HCEC 1CT (cell line): ENCODE measurements around the gene HGD.
"Not testable (repeated sequence)": the region's sequence is repeated elsewhere in the genome, so short reads cannot be mapped to it uniquely, and the experiment has no call there.

Experiments
- DNase-seq: peaks from one replicate; pipeline ENCODE4 v3.0.0-alpha.2; 2017

HGD gene

GRCh38 chr3:120636795-120637401 is 45.1 kb downstream of the HGD start:
- DNase-seq, result no peak

DNA sequence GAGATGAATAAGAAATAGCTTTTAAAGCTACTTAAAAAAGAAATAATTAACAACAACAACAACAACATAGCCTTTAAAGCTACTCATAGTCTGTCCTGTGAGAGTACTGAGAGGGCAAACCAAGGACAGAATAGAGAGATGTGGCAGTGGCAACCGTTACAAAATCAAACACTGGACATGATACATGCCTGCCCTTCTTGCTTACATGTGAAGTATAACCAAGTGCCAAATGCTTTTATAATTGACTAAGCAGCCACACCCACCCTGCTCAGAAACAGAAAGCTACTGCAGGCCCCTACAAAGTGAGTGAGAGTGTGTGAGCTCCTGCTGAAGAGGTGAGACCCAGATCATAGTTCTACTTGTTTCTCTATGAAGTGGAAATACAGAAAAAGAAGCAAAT is 47.5 kb downstream of the HGD start:
- no peak for DNase-seq

DNA sequence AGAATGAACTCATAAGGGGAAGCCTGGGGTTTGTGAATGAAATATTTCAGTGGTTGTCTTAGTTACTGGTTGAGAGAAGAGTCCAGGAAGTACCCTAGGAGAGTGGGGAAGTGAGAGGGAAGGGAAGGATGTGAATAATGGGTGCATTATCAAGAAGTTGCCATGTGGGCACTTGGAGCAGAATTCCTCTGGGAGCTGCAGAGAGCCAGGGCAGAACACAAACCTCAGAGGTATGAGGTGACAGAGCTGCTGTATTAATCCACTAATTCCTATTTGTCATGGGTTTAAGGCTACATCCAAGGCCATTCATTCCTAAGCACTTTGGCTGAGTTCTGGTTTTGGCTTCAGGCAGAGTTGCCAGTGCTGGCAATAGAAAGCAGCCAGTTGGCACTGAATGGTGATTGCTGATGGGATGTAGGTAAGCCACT is 56.9 kb downstream of the HGD start:
- no peak for DNase-seq

DNA sequence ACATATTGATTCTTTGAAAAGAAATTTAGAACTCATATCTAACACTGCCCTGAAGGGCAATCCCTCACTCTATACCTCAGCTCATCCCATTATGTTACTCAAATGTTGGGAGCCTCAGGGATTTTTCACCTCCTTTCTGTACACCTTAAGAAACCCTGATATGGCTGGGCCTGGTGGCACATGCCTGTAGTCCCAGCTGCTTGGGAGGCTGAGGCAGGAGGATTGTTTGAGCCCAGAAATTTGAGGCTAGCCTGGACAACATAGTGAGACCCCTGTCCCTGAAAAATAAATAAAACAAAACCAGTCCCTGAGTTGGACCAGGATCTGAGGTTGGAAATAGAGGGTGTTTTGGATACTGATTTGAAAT is 58.3 kb downstream of the HGD start:
- no peak for DNase-seq

- DNase-seq, result peak; percentile 33
Observed at GRCh38 chr3:120622870-120623726, 58.9 kb downstream of the HGD start.

DNA sequence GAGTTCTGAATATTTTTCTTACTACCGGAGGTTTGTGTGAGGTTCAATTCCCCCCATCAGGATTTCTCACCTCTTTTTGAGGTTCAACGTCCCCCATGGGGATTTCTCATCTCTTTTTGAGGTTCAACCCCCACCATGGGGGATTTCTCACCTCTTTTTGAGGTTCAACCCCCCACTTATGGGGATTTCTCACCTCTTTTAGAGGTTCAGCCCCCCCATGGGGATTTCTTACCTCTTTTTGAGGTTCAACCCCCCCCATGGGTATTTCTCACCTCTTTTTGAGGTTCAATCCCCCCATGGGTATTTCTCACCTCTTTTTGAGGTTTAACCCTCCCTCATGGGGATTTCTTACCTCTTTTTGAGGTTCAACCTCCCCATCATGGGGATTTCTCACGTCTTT is 59.6 kb downstream of the HGD start:
- DNase-seq, result no peak

DNA sequence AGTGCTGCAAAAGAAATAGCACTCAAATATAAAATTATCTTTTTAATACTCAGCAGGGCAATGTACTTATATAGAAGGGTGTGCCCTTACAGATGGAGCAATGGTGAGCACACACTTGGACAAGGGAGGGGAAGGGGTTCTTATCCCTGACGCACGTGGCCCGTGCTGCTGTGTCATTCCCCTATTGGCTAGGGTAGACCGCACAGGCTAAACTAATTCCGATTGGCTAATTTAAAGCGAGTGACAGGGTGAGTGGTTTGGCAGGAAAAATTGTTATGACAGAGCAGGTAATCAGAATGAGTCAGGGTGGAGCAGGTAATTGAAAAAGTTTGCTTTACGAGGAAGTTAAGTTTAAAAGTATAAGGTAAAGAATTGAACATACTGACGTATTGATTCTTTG is 65.3 kb downstream of the HGD start:
- DNase-seq, result not testable (repeated sequence)

GRCh38 chr3:120615847-120616609 is 66.0 kb downstream of the HGD start:
- peak; percentile 19 for DNase-seq

DNA sequence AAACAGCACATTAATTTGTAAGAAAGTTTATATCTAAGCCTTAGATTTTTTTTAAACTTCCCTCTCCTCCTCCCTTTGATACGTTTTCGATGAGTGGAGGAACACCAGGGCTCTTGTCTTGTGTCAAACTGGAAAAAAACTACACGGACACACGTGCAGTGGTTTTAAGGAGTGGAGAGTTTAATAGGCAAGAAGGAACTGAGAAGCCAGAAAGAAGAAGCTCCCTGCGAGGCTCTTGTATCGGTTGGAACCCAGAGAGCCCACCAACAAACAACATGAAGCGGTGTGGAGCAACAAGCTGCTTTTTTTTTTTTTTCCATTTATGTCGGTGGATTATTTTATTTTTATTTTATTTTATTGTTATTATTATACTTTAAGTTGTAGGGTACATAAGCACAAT is 67.3 kb downstream of the HGD start:
- no peak for DNase-seq

GRCh38 chr3:120608506-120608905 is 73.5 kb downstream of the HGD start:
- no peak for DNase-seq

DNA sequence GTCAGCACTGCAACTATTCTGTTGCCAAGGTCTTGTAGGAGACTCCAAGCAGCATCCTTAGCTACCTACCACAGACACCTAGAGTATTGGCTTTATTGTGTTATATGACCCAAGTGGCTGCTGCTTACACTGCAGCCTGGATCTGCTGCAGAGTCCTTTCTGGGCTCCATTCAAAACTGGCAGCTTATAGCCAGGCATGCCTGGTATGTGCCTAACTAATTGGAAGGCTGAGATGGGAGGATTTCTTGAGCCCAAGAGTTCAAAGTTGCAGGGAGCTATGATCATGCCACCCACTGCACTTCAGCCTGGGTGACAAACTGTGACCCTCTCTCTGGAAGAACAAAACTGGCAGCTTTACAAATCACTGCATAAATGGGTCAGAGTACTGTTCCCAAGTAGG is 77.3 kb downstream of the HGD start:
- DNase-seq, result no peak

- DNase-seq, result no peak
Observed at GRCh38 chr3:120604382-120604781, 77.7 kb downstream of the HGD start.

DNA sequence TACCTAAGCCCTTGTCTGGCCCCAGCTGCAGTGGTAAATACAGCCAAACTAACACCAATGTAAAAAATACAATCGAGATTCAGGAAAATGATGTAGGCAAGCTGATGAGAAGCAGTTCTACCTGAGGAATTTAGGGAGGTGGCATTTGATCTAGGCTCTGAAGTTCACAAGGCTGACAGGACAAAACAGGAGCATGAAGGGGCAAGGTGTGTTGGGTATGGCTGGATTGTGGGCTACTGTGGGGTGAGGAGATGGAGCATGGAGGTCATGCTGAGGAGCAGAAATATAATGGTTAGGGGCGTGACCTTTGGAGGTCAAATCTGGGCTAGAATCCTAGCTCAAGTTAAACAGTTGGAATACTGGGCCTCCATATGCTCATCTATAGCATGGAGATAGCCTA is 79.4 kb downstream of the HGD start:
- DNase-seq, result no peak

GRCh38 chr3:120601554-120601953 is 80.5 kb downstream of the HGD start:
- no peak for DNase-seq

DNA sequence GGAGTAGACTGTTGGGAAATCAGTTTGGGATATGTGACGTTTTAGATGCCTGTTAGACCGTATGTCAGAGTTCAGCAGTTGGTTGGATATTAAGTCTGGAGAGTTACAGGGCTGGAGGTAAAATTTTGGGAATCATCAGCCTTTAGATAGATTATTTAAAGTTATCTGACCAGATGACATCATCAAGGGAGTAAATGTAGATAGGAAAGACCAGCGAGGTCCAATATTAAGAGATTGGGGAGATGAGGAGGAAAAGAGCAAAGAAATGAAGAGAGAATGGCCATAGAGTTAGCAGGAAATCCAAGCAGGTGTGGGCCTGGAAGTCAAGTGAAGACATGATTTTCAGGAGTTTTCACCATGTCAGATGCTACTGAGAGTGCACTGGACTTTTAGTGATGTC is 82.8 kb downstream of the HGD start:
- no peak for DNase-seq

GRCh38 chr3:120597445-120598049 is 84.5 kb downstream of the HGD start:
- DNase-seq, result no peak

GRCh38 chr3:120596853-120597223 is 85.2 kb downstream of the HGD start:
- DNase-seq, result no peak

DNA sequence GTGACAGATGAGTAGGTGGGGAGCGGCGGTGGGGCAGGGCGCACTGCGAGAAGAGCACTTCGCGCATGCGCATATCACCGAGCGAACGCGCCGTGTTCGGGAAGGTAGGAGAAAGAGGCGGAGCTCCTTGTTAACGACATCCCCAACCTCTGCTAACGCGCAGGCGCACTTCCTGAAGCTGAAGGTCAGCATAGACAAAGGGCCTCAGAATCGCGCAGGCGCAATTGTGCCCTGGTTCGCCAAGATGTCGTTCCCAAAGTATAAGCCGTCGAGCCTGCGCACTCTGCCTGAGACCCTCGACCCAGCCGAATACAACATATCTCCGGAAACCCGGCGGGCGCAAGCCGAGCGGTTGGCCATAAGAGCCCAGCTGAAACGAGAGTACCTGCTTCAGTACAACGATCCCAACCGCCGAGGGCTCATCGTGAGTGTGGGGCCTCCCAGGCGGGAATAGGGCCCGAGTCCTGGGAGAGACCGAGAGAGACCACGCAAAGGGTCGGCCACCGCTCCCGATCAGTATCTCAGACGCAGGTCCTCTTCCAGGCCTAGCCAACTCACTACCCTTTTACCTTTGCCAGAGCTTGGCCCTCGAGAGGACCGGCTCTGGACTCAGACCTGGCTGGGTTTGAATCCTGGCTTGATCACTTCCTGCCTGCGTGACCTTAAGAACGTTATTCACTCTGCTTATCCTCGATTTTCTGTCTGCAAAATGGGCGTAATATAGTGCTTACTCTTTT is 85.8 kb downstream of the HGD start, which contains the start of gene NDUFB4:
Gene NDUFB4 (plus strand): TSS at position 221 of the 737 bp plus-strand sequence. CDS start 24 bp downstream, at position 245.
- peak; percentile 98 for DNase-seq

DNA sequence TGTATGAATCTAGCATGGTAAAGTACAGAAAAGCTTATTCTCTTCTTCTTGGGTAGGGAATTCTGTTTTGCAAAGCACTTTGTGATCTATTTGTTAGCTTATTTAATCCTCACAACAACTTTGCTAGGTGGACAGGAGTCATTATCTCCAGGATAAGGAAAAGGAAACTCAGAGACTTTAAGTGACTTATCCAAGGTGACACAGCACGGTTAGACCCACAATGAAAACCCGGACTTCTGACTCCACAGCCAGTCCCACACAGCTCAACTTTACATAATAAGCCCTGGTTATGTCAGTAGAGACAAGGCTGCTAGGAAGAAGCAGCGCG is 86.3 kb downstream of the HGD start:
- DNase-seq, result no peak

DNA sequence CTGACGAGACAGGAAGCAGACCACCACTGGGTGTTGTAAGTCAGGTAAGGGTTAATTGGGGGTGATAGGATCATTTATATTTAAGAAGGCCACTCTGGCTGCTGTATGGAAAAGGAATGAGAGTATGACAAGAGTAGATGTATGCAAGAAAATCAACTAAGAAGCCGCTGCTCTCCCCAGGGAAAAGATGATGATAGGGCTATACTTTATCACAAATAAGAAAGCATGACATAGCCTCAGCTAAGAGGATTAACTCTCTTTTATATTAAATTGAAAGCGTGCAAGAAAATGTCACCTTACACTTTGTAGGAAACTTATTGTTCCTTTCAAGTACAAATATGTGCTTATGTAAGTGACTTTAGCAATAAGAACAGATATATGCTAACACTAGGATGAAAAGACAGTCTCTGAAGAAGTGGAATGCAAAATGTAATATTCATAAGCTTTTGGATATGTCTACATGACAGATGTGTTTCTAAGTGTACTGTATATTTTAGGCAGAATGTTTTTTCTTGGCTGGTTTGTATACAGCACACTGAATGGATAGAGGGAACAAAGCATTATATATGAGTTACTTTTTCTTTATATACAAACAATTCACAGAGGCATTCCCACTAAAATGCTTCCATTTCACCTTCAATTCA is 94.6 kb downstream of the HGD start:
- DNase-seq, result no peak
